ENCODE results near the gene POLD2. TPM values are rescaled to one million over a fixed set of nuclear protein-coding genes. Genes with fewer than 3 reads are reported as not detected.

POLD2 gene
- total and polyA plus RNA-seq, 2 experiments from 2014 or later: 100 to 164 TPM

- H3K9me3 ChIP-seq (ENCODE audit: low read depth): no peaks in the 10 kb centered on the region
- peaks cover 19% of the 10 kb centered on the region for H3K79me2 ChIP-seq (ENCODE audit: insufficient read depth)
- H3K4me1 ChIP-seq (ENCODE audit: insufficient read depth): peaks cover 9% of the 10 kb centered on the region
- H3K9ac ChIP-seq: no peak overlapping the region
- DNase-seq: no peak
- H3F3A ChIP-seq (ENCODE audit: insufficient read depth): no peaks in the 10 kb centered on the region
- H2AFZ ChIP-seq: no peak overlapping the region
- H3K4me3 ChIP-seq: no peak overlapping the region
- H3K9me2 ChIP-seq (ENCODE audit: insufficient read depth): no peaks in the 10 kb centered on the region
- TF ChIP-seq EZH2phosphoT487 (IDR thresholded peaks at IDR 0.05; ENCODE audit: insufficient read depth, low read depth) (no peak), EZH2 (IDR thresholded peaks at IDR 0.05; ENCODE audit: insufficient read depth, poor library complexity, severe bottlenecking) (no peak)
- no peaks in the 10 kb centered on the region for H3K36me3 ChIP-seq (ENCODE audit: low read depth)
- in situ Hi-C loops (cut with MboI): no loop called here
- 77 to 80% methylated on average over 25 to 27 of the region's 27 CpGs for WGBS, 2 experiments (ENCODE audit: low coverage in 1 of 2, low lambda C conversion rate in 2 of 2, missing lambda C conversion rate in 2 of 2)
- no peak overlapping the region for H3K4me2 ChIP-seq (ENCODE audit: unreplicated experiment)
- H3K27ac ChIP-seq: no peak overlapping the region
- no peaks in the 10 kb centered on the region for H4K20me1 ChIP-seq (ENCODE audit: insufficient read depth)
- H3K27me3 ChIP-seq (replicated peaks; ENCODE audit: insufficient read depth): no peaks in the 10 kb centered on the region
Observed at GRCh38 chr7:44110719-44111635, 12.4 kb downstream of the POLD2 start.

GRCh38 chr7:44109991-44110390, 13.4 kb downstream of the POLD2 start:
- DNase-seq: no peak
- Histone ChIP-seq H3K27ac (no peak overlapping the region), H3F3A (ENCODE audit: insufficient read depth) (no peaks in the 10 kb centered on the region), H3K27me3 (replicated peaks; ENCODE audit: insufficient read depth) (no peaks in the 10 kb centered on the region), H3K79me2 (ENCODE audit: insufficient read depth) (peaks cover 26% of the 10 kb centered on the region), H3K4me2 (ENCODE audit: unreplicated experiment) (no peak overlapping the region), H3K36me3 (ENCODE audit: low read depth) (no peaks in the 10 kb centered on the region), H3K9me3 (ENCODE audit: low read depth) (no peaks in the 10 kb centered on the region), H3K9ac (no peak overlapping the region), H3K4me1 (ENCODE audit: insufficient read depth) (peaks cover 19% of the 10 kb centered on the region), H3K4me3 (no peak overlapping the region), H3K9me2 (ENCODE audit: insufficient read depth) (no peaks in the 10 kb centered on the region), H2AFZ (no peak overlapping the region), H4K20me1 (ENCODE audit: insufficient read depth) (no peaks in the 10 kb centered on the region)
- WGBS, 2 experiments (ENCODE audit: low coverage in 1 of 2, low lambda C conversion rate in 2 of 2, missing lambda C conversion rate in 2 of 2): 83 to 85% methylated on average over 13 to 18 of the region's 18 CpGs
- in situ Hi-C loops (cut with MboI): no loop called here
- no peak for TF ChIP-seq EZH2 (IDR thresholded peaks at IDR 0.05; ENCODE audit: insufficient read depth, poor library complexity, severe bottlenecking)
- no peak for TF ChIP-seq EZH2phosphoT487 (IDR thresholded peaks at IDR 0.05; ENCODE audit: insufficient read depth, low read depth)

DNA sequence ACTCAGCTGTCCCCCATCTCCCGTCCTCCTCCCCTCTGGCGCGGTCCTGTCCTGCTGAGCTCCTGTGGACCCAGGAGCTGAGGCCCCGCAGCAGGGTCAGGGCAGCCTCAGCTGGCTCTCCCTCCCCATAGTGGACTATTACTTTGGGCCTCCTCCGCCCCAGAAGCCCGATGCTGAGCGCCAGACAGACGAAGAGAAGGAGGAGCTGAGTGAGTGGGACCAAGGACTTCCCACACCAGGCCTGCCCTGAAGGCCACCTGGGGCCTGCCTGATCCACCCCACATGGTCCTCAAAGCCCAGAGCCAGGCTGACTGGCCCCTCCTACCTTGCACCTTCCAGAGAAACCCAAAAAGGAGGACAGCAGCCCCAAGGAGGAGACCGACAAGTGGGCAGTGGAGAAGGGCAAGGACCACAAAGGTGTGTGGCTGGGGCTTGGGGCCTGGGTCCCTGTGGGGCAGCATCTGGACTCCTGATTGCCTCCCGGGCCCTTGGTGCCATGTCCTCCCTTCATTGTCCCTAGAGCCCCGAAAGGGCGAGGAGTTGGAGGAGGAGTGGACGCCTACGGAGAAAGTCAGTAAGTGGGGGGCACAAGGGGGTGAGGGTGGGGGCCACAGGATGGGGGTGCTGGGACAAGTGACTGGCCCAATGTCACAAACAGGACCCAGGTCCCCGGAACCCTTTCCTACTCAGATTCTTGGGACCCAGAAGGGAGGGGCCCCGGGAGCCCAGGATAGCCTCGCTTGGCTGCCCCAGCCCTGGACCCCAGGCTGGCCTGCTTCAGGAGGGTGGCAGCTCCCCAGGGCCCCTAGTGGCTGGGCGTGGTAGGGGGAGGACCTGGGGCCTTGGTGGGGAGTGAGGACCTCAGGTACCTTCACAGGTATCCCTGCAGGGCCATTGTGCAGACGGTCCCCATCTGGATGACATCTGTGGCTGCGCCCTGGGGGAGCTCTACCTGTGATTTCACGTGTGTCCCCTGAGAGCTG, 14.3 kb downstream of the POLD2 start:
- Histone ChIP-seq H3K9me3 (ENCODE audit: low read depth) (no peaks in the 10 kb centered on the region), H3K4me3 (no peak overlapping the region), H3K36me3 (ENCODE audit: low read depth) (no peaks in the 10 kb centered on the region), H3K4me1 (ENCODE audit: insufficient read depth) (peaks cover 20% of the 10 kb centered on the region), H3F3A (ENCODE audit: insufficient read depth) (no peaks in the 10 kb centered on the region), H3K4me2 (ENCODE audit: unreplicated experiment) (no peak overlapping the region), H3K9me2 (ENCODE audit: insufficient read depth) (no peaks in the 10 kb centered on the region), H2AFZ (no peak overlapping the region), H3K79me2 (ENCODE audit: insufficient read depth) (peaks cover 26% of the 10 kb centered on the region), H3K27ac (no peak overlapping the region), H3K9ac (no peak overlapping the region), H4K20me1 (ENCODE audit: insufficient read depth) (no peaks in the 10 kb centered on the region), H3K27me3 (replicated peaks; ENCODE audit: insufficient read depth) (no peaks in the 10 kb centered on the region)
- TF ChIP-seq EZH2phosphoT487 (IDR thresholded peaks at IDR 0.05; ENCODE audit: insufficient read depth, low read depth) (no peak), EZH2 (IDR thresholded peaks at IDR 0.05; ENCODE audit: insufficient read depth, poor library complexity, severe bottlenecking) (no peak)
- WGBS, 2 experiments (ENCODE audit: low coverage in 1 of 2, low lambda C conversion rate in 2 of 2, missing lambda C conversion rate in 2 of 2): 79 to 80% methylated on average over 15 to 21 of the region's 21 CpGs
- no peak for DNase-seq
- in situ Hi-C loops (cut with MboI): no loop called here

Measured in GM23248 (cell line).